K562 (cell line): Measurements from ENCODE around the gene NQO2. TPM values are rescaled to one million over a fixed set of nuclear protein-coding genes. Genes with fewer than 3 reads are reported as not detected.

ENCODE experiments used
- BCLAF1 ChIP-seq, 2 experiments: fragments of 450-650 bp in 1 of 2; IDR thresholded peaks; 2 replicates each; pipeline ENCODE4 v1.6.1; 2011 to 2017; ENCODE audit warnings: low read depth in 2 of 2, antibody characterized with exemption in 1 of 2, borderline replicate concordance in 1 of 2, low read length in 1 of 2, mild to moderate bottlenecking in 1 of 2, mixed read lengths in 1 of 2; ENCODE audit not compliant: control insufficient read depth in 1 of 2
- KLF10 ChIP-seq: fragments of 250-450 bp; sonication (Bioruptor Pico); IDR thresholded peaks from 2 replicates; pipeline ENCODE4 v1.6.1; 2021; ENCODE audit warnings: matching md5 sums
- MTF1 ChIP-seq: fragments of 250-450 bp; sonication (Bioruptor Pico); IDR thresholded peaks from 2 replicates; pipeline ENCODE4 v1.9.0; 2021; ENCODE audit warnings: moderate library complexity, mild to moderate bottlenecking, inconsistent platforms, borderline replicate concordance
- MYNN ChIP-seq, 2 experiments: sonication (generic); formaldehyde crosslinking in 1 of 2; IDR thresholded peaks; 2 replicates each; pipeline versions ENCODE4 v1.5.0 to v1.6.1; 2016 to 2020; ENCODE audit warnings: antibody characterized with exemption in 1 of 2, missing genetic modification reagents in 1 of 2
- NR2C2 ChIP-seq, 2 experiments: fragments of 200-800 bp in 1 of 2; sonication (Bioruptor generic) in 1 of 2; sonication (generic) in 1 of 2; formaldehyde crosslinking in 1 of 2; IDR thresholded peaks; 2 replicates each; pipeline versions ENCODE4 v1.6.1 to v1.8.0; 2016 to 2022; ENCODE audit warnings: mild to moderate bottlenecking in 1 of 2, missing compliant biosample characterization in 1 of 2, missing genetic modification characterization in 1 of 2, missing genetic modification reagents in 1 of 2
- RFX1 ChIP-seq: fragments of 450-650 bp; IDR thresholded peaks from 2 replicates; pipeline ENCODE4 v1.6.1; 2016; ENCODE audit warnings: mild to moderate bottlenecking, moderate library complexity
- RNF2 ChIP-seq: sonication (generic); IDR thresholded peaks from 2 replicates; pipeline ENCODE4 v1.6.1; 2016
- SNIP1 ChIP-seq: fragments of 450-650 bp; IDR thresholded peaks from 2 replicates; pipeline ENCODE4 v1.7.1; 2017; ENCODE audit warnings: low read depth, mild to moderate bottlenecking
- STAT5A ChIP-seq: IDR thresholded peaks from 2 replicates; pipeline ENCODE4 v1.6.1; 2012; ENCODE audit warnings: low read length, inconsistent platforms, borderline replicate concordance
- TAF1 ChIP-seq: IDR thresholded peaks from 2 replicates; pipeline ENCODE4 v1.6.1; 2011; ENCODE audit warnings: mild to moderate bottlenecking, low read length, moderate library complexity; ENCODE audit not compliant: insufficient read depth, control insufficient read depth, severe bottlenecking; ENCODE audit errors: extremely low read depth
- TAF7 ChIP-seq: fragments of 450-650 bp; IDR thresholded peaks from 2 replicates; pipeline ENCODE4 v1.6.1; 2016; ENCODE audit warnings: missing genetic modification characterization, missing compliant biosample characterization
- ZC3H11A ChIP-seq: IDR thresholded peaks from 2 replicates; pipeline ENCODE4 v1.6.1; 2012; ENCODE audit warnings: low read depth, low read length, improper control_type of control experiment
- ZFP36 ChIP-seq: fragments of 150-350 bp; IDR thresholded peaks from 2 replicates; pipeline ENCODE4 v1.6.1; 2018; ENCODE audit warnings: low read length, low read depth; ENCODE audit not compliant: partially characterized antibody
- ZNF133 ChIP-seq: fragments of 250-450 bp; sonication (Bioruptor Pico); IDR thresholded peaks from 2 replicates; pipeline ENCODE4 v1.4.0; 2020; ENCODE audit warnings: mild to moderate bottlenecking
- ZNF316 ChIP-seq: fragments of 450-650 bp; IDR thresholded peaks from 2 replicates; pipeline ENCODE4 v1.6.1; 2016
- polyA plus RNA-seq, 8 experiments: library from polyadenylated mRNA; depleted of rRNA in 4 of 8; stranded (reverse) in 5 of 8; unstranded in 3 of 8; fragments of >200 nt; fragmentation: Nextera tagmentation in 2 of 8; fragmentation: Illumina TruSeq in 1 of 8; extraction: Ambion mirVana in 2 of 8; extraction: Trizol in 1 of 8; gene quantifications; 2 replicates each; pipeline versions ENCODE4 v1.2.1 to v1.2.3, GENCODE V29; 2011 to 2014; ENCODE audit warnings: inconsistent platforms in 1 of 8, missing spikeins in 1 of 8
- total RNA-seq, 7 experiments: library from RNA; depleted of rRNA in 6 of 7; stranded (reverse); fragments of >200 nt in 6 of 7; fragmentation: Illumina TruSeq in 2 of 7; extraction: Trizol in 2 of 7; gene quantifications; 2 replicates each; pipeline versions ENCODE4 v1.2.1 to v1.2.3, GENCODE V29; 2011 to 2021; ENCODE audit warnings: low replicate concordance in 1 of 7
- TF ChIP-seq, protein P1 (sequence below): fragments of 250-450 bp; sonication (Bioruptor Pico); IDR thresholded peaks from 2 replicates; pipeline ENCODE4 v1.5.0; 2022; ENCODE audit warnings: mild to moderate bottlenecking
- TF ChIP-seq, protein P2 (sequence below): IDR thresholded peaks from 2 replicates; pipeline ENCODE4 v1.6.1; 2011; ENCODE audit warnings: borderline replicate concordance, low read depth, mild to moderate bottlenecking, moderate library complexity, low read length; ENCODE audit not compliant: insufficient read depth, poor library complexity, severe bottlenecking

Gene NQO2
- total and polyA plus RNA-seq, 9 of the 15 experiments (the other 6 are each of a cell fraction or from before 2014, with no cell fraction given) = 54.6 to 214 (median 116) TPM

DNA sequence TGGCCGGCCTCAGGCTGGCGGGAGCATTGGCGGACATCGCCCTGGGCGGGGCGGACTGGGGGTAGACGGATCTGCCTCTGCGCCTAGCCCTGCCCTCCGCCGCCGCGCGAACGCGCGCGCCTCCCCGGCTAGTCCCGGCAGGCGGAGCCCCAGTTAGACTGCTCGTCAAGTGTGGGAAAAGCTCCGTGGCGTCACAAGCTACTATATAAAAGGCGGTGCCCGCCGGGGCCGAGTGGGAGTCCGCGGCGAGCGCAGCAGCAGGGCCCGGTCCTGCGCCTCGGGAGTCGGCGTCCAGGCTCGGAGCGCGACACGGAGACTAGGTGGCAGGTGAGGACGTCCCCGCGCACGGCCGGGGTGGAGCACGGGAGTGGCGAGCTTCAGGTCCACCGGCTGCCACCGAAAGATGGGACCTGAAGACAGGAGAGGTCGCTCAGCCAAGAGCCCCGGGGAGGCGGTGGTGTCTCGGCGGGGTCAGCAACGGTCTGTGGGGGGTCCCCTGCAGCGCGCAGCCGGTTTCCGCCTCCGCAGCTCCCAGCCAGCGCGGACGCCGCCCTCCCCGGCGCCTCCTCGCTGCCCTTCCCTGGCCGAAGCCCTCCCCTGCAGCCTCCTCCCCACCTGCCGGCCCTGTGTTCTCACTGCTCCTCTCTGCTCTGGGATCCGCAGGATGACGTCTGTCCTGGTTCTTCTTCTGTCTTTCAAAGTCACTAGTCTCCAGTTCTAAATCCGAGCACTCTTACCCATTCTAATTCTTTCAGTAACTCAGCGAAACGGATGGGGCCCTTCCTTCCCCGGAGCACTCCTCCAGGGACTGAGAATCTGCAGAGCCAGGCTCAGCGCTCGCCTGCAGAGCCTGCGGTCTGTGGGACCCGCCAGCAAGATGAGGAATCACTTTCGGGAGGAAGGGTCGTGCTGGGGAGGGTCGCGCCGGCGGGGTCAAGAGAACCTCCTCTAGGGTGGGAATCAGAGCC, 64.3 kb downstream of the NQO2 start (continued):
- TF ChIP-seq RNF2 (peak; percentile 51), SNIP1 (no peak), ZC3H11A (no peak), STAT5A (no peak), ZFP36 (no peak), TAF7 (tag) (0 out of 2 replicates have a peak, but pooled peaks have one; percentile 46), MTF1 (CRISPR knock-in tag) (no peak), KLF10 (CRISPR knock-in tag) (no peak), BCLAF1 (IDR thresholded peaks at IDR 0.05; ENCODE audit: borderline replicate concordance in 1 of 2, control insufficient read depth in 1 of 2, low read depth in 2 of 2, low read length in 1 of 2) (no peak), NR2C2 (CRISPR knock-in tag; IDR thresholded peaks at IDR 0.05) (no peak), NR2C2 (tag; IDR thresholded peaks at IDR 0.05) (peak; percentile 48; the same call in 1 of the 2 replicates), ZNF133 (no peak), TAF1 (peak; percentile 59), MYNN (IDR thresholded peaks at IDR 0.05) (no peak), MYNN (CRISPR knock-in tag; IDR thresholded peaks at IDR 0.05) (no peak), ZNF316 (0 out of 2 replicates have a peak, but pooled peaks have one; percentile 3), RFX1 (no peak)
- TF ChIP-seq, protein P1, sequence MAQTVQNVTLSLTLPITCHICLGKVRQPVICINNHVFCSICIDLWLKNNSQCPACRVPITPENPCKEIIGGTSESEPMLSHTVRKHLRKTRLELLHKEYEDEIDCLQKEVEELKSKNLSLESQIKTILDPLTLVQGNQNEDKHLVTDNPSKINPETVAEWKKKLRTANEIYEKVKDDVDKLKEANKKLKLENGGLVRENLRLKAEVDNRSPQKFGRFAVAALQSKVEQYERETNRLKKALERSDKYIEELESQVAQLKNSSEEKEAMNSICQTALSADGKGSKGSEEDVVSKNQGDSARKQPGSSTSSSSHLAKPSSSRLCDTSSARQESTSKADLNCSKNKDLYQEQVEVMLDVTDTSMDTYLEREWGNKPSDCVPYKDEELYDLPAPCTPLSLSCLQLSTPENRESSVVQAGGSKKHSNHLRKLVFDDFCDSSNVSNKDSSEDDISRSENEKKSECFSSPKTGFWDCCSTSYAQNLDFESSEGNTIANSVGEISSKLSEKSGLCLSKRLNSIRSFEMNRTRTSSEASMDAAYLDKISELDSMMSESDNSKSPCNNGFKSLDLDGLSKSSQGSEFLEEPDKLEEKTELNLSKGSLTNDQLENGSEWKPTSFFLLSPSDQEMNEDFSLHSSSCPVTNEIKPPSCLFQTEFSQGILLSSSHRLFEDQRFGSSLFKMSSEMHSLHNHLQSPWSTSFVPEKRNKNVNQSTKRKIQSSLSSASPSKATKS (CRISPR knock-in tag) = 0 out of 2 replicates have a peak, but pooled peaks have one; percentile 34
- TF ChIP-seq, protein P2, sequence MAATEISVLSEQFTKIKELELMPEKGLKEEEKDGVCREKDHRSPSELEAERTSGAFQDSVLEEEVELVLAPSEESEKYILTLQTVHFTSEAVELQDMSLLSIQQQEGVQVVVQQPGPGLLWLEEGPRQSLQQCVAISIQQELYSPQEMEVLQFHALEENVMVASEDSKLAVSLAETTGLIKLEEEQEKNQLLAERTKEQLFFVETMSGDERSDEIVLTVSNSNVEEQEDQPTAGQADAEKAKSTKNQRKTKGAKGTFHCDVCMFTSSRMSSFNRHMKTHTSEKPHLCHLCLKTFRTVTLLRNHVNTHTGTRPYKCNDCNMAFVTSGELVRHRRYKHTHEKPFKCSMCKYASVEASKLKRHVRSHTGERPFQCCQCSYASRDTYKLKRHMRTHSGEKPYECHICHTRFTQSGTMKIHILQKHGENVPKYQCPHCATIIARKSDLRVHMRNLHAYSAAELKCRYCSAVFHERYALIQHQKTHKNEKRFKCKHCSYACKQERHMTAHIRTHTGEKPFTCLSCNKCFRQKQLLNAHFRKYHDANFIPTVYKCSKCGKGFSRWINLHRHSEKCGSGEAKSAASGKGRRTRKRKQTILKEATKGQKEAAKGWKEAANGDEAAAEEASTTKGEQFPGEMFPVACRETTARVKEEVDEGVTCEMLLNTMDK = no peak
